Right lobe of liver (tissue), 6 donors: ENCODE results near the gene HDHD3. TPM values are rescaled to one million over a fixed set of nuclear protein-coding genes. Genes with fewer than 3 reads are reported as not detected.

Experiments
- ATAC-seq, 4 donors: fragments of 200-7000 bp; cut with Tn5 transposase; one replicate each; pipeline ENCODE4 v1.9.1; 2020; ENCODE audit warnings: mild to moderate bottlenecking in 4 of 4, moderate library complexity in 4 of 4
- DNase-seq, 3 donors: peaks; one replicate each; pipeline ENCODE4 v3.0.0-alpha.2; 2020
- H3K27ac ChIP-seq, 3 donors: fragments of 200-600 bp; one replicate each; pipeline ENCODE4 v1.8.0; 2022
- H3K27me3 ChIP-seq, 2 donors: fragments of 200-600 bp; one replicate each; pipeline ENCODE4 v1.8.0; 2022
- H3K36me3 ChIP-seq, 4 donors: fragments of 200-600 bp; sonication (generic) in 1 of 4; one replicate each; pipeline versions ENCODE4 v1.5.1 to v1.8.0; 2017 to 2022; ENCODE audit warnings: control low read depth in 1 of 4
- H3K4me1 ChIP-seq, 4 donors: fragments of 200-600 bp; sonication (generic) in 1 of 4; one replicate each; pipeline versions ENCODE4 v1.5.1 to v1.8.0; 2017 to 2022; ENCODE audit warnings: control low read depth in 1 of 4
- H3K4me3 ChIP-seq, 3 donors: fragments of 200-600 bp; one replicate each; pipeline ENCODE4 v1.8.0; 2022
- H3K9me3 ChIP-seq, 4 donors: fragments of 200-600 bp; sonication (generic) in 1 of 4; one replicate each; pipeline versions ENCODE4 v1.5.1 to v1.8.0; 2017 to 2022; ENCODE audit warnings: control low read depth in 1 of 4
- POLR2A ChIP-seq: fragments of 450-650 bp; IDR thresholded peaks from one replicate; pipeline ENCODE4 v1.6.1; 2017; ENCODE audit warnings: antibody characterized with exemption, mild to moderate bottlenecking
- WGBS: methylation state at CpG from one replicate; pipeline ENCODE4 v1.1.6; 2018; ENCODE audit warnings: low coverage, low lambda C conversion rate; ENCODE audit not compliant: insufficient coverage; ENCODE audit errors: missing lambda C conversion rate; 5-methylcytosine and 5-hydroxymethylcytosine counted together
- intact Hi-C, 2 donors: fragments of 100-400 bp; cut with DNase I; formaldehyde crosslinking; loops; one replicate each; pipeline versions ENCODE4 v1.11.2 to v1.14.1; 2022
- long read RNA-seq: library from polyadenylated mRNA; unstranded; transcript quantifications from one replicate; pipeline ENCODE4 v2.0.0, GENCODE V29; 2019
- total RNA-seq, 6 experiments: library from RNA; depleted of rRNA in 2 of 6; stranded (reverse); fragments of >200 nt in 2 of 6; fragmentation: NEBNext Ultra II Directional in 3 of 6; extraction: Animal tissue kit (Norgen Biotek cat#: 25700) in 3 of 6; gene quantifications; one replicate each; pipeline versions ENCODE4 v1.1.0 to v1.2.4, GENCODE V29; 2016 to 2023
- TF ChIP-seq, protein P1 (sequence below), 4 donors: fragments of 200-600 bp in 3 of 4; fragments of 450-650 bp in 1 of 4; IDR thresholded peaks; one replicate each; pipeline versions ENCODE4 v1.5.1 to v1.8.0; 2016 to 2022; ENCODE audit warnings: antibody characterized with exemption in 4 of 4, mild to moderate bottlenecking in 2 of 4
- donor health status: DM: no; HTN: yes; CAD: no.
- donor health status: DM: no; HTN: no; CAD: no.
- donor health status: DM: no; HTN: no; CAD: no.
- donor health status: DM: no; HTN: yes; CAD: no.
- donor health status: DM: no; HTN: yes; CAD: no.

Gene HDHD3, protein sequence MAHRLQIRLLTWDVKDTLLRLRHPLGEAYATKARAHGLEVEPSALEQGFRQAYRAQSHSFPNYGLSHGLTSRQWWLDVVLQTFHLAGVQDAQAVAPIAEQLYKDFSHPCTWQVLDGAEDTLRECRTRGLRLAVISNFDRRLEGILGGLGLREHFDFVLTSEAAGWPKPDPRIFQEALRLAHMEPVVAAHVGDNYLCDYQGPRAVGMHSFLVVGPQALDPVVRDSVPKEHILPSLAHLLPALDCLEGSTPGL
- 10 to 100 TPM; 36.5 to 70.5 (median 67.1) TPM for total RNA-seq
- long read RNA-seq, transcript HDHD3-203 (3 exons, 913 nt) = major isoform, 15 of 34 reads
- long read RNA-seq, transcript HDHD3-202 (3 exons, 1,497 nt) = minor isoform, 14 of 34 reads
- long read RNA-seq, partial matches to known transcripts = 4 of 34 reads
- long read RNA-seq, other reads (novel, unspliced or antisense) = 1 of 34 reads

DNA sequence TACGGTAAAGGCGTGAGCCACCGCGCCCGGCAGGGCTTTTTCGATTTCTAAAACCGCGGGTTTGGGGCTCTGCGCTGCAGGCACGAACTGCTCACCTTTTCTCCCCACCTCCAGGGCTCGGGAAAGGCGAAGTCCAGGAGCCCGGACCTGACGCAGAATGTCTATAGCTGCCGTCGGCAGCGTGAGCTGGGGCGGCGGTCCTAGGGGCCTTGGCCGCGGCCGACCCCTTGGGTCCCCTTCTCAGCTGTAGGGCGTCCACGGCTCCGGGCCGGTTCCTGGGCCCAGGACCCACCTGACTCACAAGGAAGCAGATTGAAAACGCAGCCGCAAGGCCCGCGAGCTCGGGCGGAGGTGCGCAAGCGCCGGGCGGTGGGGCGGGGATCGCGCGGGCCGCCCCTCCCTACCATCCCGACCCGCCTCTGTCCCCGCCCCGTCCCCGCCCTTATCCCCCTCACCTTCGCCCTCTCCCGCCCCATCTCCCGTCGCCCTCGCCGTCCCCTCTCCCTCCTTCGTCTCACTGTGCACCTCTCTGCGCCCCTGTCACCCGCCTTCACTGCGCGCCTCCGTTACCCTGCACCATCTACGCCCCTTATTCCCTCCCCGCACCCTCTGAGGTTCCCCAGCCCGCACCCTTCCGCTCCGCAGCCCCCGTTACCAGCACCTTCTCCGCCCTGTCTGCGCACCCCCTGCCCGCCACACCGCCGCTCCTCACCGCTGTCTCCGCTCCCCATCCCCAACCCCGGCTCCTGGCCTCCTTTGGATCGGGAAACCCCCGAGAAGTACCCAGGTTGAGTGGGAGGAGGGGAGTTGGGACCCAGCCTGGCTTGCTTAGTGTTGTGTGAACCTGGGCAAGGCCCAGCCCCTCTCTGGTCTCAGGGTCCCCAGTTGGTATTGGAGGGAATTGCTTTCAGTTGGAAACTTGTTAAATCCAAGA lies at the start of gene HDHD3:
HDHD3 (minus strand) TSS at position 353 of the 934 bp plus-strand sequence. CDS start 2,632 bp downstream, outside the sequence.
- Histone ChIP-seq H3K27ac (peak within 1 kb of the TSS; percentile 56 to 83 (median 70)), H3K4me3 (peak within 1 kb of the TSS; percentile 68 to 99 (median 94)), H3K36me3 (peaks cover 0 to 25% (median 8%) of the 10 kb centered on the region in 4 donors), H3K27me3 (no peaks in the 10 kb centered on the region), H3K4me1 (peaks cover 0 to 58% (median 22%) of the 10 kb centered on the region in 4 donors), H3K9me3 (no peaks in the 10 kb centered on the region)
- intact Hi-C loops = no loop called here
- TF ChIP-seq, protein P1, sequence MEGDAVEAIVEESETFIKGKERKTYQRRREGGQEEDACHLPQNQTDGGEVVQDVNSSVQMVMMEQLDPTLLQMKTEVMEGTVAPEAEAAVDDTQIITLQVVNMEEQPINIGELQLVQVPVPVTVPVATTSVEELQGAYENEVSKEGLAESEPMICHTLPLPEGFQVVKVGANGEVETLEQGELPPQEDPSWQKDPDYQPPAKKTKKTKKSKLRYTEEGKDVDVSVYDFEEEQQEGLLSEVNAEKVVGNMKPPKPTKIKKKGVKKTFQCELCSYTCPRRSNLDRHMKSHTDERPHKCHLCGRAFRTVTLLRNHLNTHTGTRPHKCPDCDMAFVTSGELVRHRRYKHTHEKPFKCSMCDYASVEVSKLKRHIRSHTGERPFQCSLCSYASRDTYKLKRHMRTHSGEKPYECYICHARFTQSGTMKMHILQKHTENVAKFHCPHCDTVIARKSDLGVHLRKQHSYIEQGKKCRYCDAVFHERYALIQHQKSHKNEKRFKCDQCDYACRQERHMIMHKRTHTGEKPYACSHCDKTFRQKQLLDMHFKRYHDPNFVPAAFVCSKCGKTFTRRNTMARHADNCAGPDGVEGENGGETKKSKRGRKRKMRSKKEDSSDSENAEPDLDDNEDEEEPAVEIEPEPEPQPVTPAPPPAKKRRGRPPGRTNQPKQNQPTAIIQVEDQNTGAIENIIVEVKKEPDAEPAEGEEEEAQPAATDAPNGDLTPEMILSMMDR (IDR thresholded peaks at IDR 0.05) = no peak
- peak; percentile 77 for TF ChIP-seq POLR2A
- whole genome bisulfite sequencing = 1% methylated on average over 41 of the region's 74 CpGs
- DNase-seq (peak; percentile 89 to 91 (median 90)), ATAC-seq (peak; percentile 83 to 95 (median 86))

DNA sequence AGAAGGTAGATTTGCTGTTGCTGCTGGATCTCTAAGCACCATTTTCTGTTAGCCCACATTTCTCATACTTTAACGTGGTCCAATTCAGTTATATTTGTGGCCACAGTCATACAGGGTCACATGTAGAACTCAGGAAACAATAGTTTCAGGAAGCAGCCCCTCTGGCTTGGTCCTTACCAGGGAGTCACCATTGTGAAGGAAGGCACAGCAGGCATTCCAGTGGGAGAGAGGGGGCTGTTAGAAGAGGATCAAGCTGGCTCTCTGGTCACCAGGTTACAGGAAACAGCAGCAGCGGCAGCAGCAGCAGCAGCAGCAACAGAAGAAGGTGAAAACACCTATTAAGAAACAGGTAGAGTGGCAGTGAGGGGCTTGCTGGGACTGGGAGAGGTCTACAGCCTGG lies 48.3 kb upstream of the HDHD3 start:
- ATAC-seq = no peak
- Histone ChIP-seq H3K9me3 (no peaks in the 10 kb centered on the region), H3K27ac (no peak overlapping the region), H3K27me3 (no peaks in the 10 kb centered on the region), H3K4me3 (no peak overlapping the region), H3K36me3 (no peaks in the 10 kb centered on the region), H3K4me1 (no peaks in the 10 kb centered on the region)
- WGBS = 50% methylated on average over 2 of the region's 2 CpGs
- intact Hi-C loops = no loop called here
- no peak for DNase-seq
- TF ChIP-seq, protein P1 (IDR thresholded peaks at IDR 0.05) = no peak
- TF ChIP-seq POLR2A = no peak

DNA sequence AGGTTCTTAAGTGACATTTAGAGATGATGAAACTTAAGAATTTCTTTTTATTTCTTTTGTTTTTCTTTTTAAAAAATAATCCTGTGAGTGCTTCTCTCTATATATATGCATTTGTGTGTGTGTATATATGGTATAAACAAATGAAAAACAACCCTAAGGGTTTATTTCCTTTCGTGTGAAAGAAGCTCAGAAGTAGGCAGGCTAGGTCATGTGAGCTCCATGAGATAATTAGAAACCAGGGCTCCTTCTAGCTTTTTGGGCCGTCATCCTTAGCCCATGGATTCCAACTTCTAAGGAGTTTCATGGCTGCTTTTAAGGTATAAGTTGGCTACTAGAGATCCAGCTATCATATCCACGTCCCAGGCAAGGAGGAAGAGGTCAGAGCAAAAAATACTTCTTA lies 44.9 kb upstream of the HDHD3 start:
- WGBS = 69% methylated on average over 3 of the region's 3 CpGs
- no peaks in the 10 kb centered on the region for H3K9me3 ChIP-seq
- no peaks in the 10 kb centered on the region for H3K4me1 ChIP-seq
- no peak overlapping the region for H3K4me3 ChIP-seq
- no peaks in the 10 kb centered on the region for H3K27me3 ChIP-seq
- DNase-seq = no peak
- intact Hi-C loops = no loop called here
- ATAC-seq = no peak
- H3K36me3 ChIP-seq = no peaks in the 10 kb centered on the region
- TF ChIP-seq, protein P1 (IDR thresholded peaks at IDR 0.05) = no peak
- TF ChIP-seq POLR2A = no peak
- no peak overlapping the region for H3K27ac ChIP-seq

DNA sequence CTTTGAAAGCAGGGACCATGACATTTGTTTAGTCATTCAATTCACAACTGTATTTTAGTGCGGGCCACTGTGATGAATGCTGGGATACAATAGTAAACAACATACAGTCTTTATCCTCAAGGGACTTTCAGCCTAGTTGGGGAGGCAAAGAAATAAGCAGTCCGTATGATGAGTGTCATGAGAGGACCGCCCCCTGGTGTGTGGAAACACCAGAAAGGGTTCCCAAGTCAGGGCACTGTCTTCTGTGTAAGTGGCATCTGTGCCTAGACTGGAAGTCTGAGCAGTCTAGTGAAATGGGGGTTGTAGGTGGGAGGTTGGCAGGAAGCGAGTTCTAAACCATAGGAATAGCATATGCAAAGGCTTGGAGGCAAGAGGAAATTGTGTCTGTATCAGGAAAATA lies 40.6 kb upstream of the HDHD3 start:
- no peak for TF ChIP-seq POLR2A
- TF ChIP-seq, protein P1 (IDR thresholded peaks at IDR 0.05) = no peak
- no peaks in the 10 kb centered on the region for H3K4me1 ChIP-seq
- no peaks in the 10 kb centered on the region for H3K36me3 ChIP-seq
- DNase-seq (peak in 1 of 3 donors; percentile 24), ATAC-seq (no peak)
- H3K4me3 ChIP-seq = no peak overlapping the region
- no peaks in the 10 kb centered on the region for H3K9me3 ChIP-seq
- WGBS = 75% methylated on average over 4 of the region's 4 CpGs
- H3K27ac ChIP-seq = no peak overlapping the region
- H3K27me3 ChIP-seq = no peaks in the 10 kb centered on the region
- intact Hi-C loops = no loop called here
